GM12874 (cell line): Measurements from ENCODE around the gene GSK3A.

Experiments used
- CTCF ChIP-seq: IDR thresholded peaks from 2 replicates; pipeline ENCODE4 v1.5.1; 2011; ENCODE audit warnings: low read depth, mild to moderate bottlenecking, control low read depth, low read length, moderate library complexity; ENCODE audit not compliant: insufficient read depth

GSK3A gene

GRCh38 chr19:42206871-42207755, 35.3 kb downstream of the GSK3A start:
- no peak for TF ChIP-seq CTCF

- TF ChIP-seq CTCF = no peak
Observed at GRCh38 chr19:42204664-42205063, 37.7 kb downstream of the GSK3A start.

- TF ChIP-seq CTCF = no peak
Observed at GRCh38 chr19:42203700-42204099, 38.7 kb downstream of the GSK3A start.

DNA sequence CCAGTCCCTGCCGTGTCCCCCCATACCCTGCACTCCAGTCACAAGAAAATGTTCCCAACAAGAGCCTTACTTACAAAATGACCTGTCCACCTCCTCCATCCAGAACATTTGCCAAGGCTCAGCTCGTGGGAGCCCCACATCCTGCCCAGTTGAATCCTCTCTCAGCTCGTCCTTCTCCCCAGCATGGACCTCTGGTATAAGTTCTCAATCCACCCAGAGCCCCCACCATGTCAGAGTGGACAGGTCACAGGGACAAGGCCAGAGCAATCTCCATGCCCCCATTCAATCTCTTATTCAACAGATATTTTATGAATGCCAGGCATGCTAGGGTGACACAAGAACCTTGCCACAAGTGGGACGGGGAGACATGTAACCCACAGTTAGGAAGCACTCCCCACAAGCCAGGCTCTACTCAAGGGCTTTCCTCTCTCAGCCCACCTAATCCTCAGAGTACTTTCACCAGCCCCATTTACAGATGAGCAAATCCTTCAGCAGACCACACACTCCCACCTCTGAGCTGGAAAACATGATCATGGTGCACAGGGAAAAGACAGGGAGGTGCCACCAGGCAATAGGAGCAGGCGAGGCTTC, 40.0 kb downstream of the GSK3A start:
- TF ChIP-seq CTCF = no peak

DNA sequence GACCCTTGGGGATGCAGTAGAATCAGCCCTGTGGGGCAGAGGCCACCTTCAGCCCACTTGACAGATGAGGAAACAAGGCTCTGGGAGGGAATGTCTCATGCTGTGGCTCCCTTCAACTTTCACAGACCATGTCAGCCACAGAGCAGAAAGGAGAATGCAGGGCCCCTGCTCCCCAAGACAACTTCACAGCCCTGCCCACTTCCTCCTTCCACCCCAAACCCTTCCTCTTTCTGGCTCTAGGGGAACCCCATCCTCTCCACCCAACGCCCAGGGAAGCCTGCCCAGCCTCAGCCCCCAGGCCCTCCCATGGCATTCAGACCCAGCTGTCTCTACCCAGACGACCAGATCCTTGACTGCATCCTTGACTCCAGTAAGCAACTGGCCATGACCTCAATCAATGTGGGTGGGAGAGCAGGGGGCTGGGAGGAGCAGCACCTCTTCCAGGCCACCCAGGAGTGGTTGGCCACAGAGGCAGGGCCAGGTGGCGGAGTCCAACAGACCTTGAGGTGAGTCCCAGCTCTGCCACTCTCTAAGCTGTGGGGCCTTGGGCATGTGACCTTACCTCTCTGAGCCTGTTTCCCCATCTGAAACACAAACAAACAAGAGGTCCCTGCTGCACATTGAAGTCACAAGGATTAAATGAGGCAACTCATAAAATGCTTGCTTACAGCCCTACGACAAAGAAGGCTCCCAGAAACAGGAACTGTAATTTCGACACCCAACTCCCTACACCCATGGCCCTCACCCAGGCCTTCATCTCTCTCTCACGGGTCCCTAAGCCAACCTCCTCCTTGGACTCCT, 40.7 kb downstream of the GSK3A start:
- TF ChIP-seq CTCF = no peak

GRCh38 chr19:42200116-42200715, 42.2 kb downstream of the GSK3A start:
- TF ChIP-seq CTCF = no peak
